K562 (cell line): ENCODE measurements around the gene SETX. TPM values are rescaled to one million over a fixed set of nuclear protein-coding genes. Genes with fewer than 3 reads are reported as not detected.

ENCODE experiments used
- ATAC-seq: fragments of 200-7000 bp; cut with Tn5 transposase; 3 replicates; pipeline ENCODE4 v1.9.1; 2020; ENCODE audit warnings: moderate library complexity
- BruUV-seq: library from RNA; stranded (reverse); fragments of 400-500 nt; replicated peaks from 2 replicates; lab custom pipeline; 2021; lab: Mats Ljungman, UMichigan
- CTCF ChIA-PET: fragments of 300-600 bp; formaldehyde crosslinking; extraction: SDS; loops from one replicate; lab custom pipeline; 2021; ENCODE audit warnings: low intra/inter-chr PET ratio; lab: Yijun Ruan, JAX
- POLR2A ChIA-PET: fragments of 300-600, 350-650 bp; sonication (Branson Sonifier 250); formaldehyde crosslinking; extraction: SDS; loops from one replicate; lab custom pipeline; 2021; ENCODE audit warnings: antibody characterized with exemption, inconsistent platforms; lab: Yijun Ruan, JAX
- DNase-seq, 4 experiments: peaks; one replicate each; pipeline versions ENCODE4 v3.0.0 to v3.0.0-alpha.2; 2011 to 2018; ENCODE audit warnings: low spot score in 3 of 4, mixed read lengths in 3 of 4; ENCODE audit errors: extremely low read depth in 1 of 4
- FAIRE-seq: peaks from 2 replicates; lab custom pipeline; 2011; peaks lifted over from hg19 to GRCh38; lab: Jason Lieb, UNC
- H2AFZ ChIP-seq: 2 replicates; pipeline ENCODE4 v1.6.0; 2011; ENCODE audit warnings: low read depth, low read length, control low read depth, inconsistent platforms
- H3K27ac ChIP-seq: fragments of 200-600 bp; 3 replicates; pipeline ENCODE4 v1.8.0; 2011; ENCODE audit warnings: low read depth, mild to moderate bottlenecking, control low read depth, inconsistent platforms, low read length, moderate library complexity, mixed read lengths; ENCODE audit errors: extremely low read depth
- H3K27me3 ChIP-seq, 2 experiments: fragments of 300-600 bp in 1 of 2; 2 replicates in 1 of 2; 3 replicates in 1 of 2; pipeline versions ENCODE4 v1.6.0 to v1.8.0; 2011; ENCODE audit warnings: inconsistent platforms in 2 of 2, low read length in 2 of 2, mild to moderate bottlenecking in 1 of 2, mixed read lengths in 1 of 2, moderate library complexity in 1 of 2; ENCODE audit not compliant: control insufficient read depth in 2 of 2, insufficient read depth in 2 of 2
- H3K36me3 ChIP-seq: fragments of 300-600 bp; 3 replicates; pipeline ENCODE4 v1.8.0; 2011; ENCODE audit warnings: mild to moderate bottlenecking, low read length, inconsistent platforms; ENCODE audit not compliant: control insufficient read depth, insufficient read depth
- H3K4me1 ChIP-seq, 2 experiments: fragments of 200-600 bp in 1 of 2; replicated peaks in 1 of 2; 2 replicates in 1 of 2; 3 replicates in 1 of 2; pipeline versions ENCODE4 v1.5.1 to v1.8.0; 2011; ENCODE audit warnings: inconsistent platforms in 2 of 2, low read length in 2 of 2, mild to moderate bottlenecking in 1 of 2, mixed read lengths in 1 of 2, moderate library complexity in 1 of 2; ENCODE audit not compliant: control insufficient read depth in 2 of 2, insufficient read depth in 2 of 2
- H3K4me2 ChIP-seq: 2 replicates; pipeline ENCODE4 v1.6.1; 2011; ENCODE audit warnings: low read length, control low read depth, inconsistent platforms, mixed read lengths; ENCODE audit not compliant: insufficient read depth
- H3K4me3 ChIP-seq: fragments of 200-600 bp; sonication (generic), shearing (Covaris generic); 2 replicates; pipeline ENCODE4 v1.5.1; 2016; ENCODE audit warnings: control low read depth, inconsistent platforms
- H3K79me2 ChIP-seq: fragments of 200-600 bp; 3 replicates; pipeline ENCODE4 v1.8.0; 2011; ENCODE audit warnings: low read length, inconsistent platforms; ENCODE audit not compliant: control insufficient read depth, insufficient read depth
- H3K9ac ChIP-seq, 2 experiments: 2 replicates each; pipeline versions ENCODE4 v1.6.0 to v1.6.1; 2011; ENCODE audit warnings: low read depth in 2 of 2, low read length in 2 of 2, control low read depth in 1 of 2, inconsistent platforms in 1 of 2, mild to moderate bottlenecking in 1 of 2, mixed read lengths in 1 of 2; ENCODE audit not compliant: insufficient read depth in 1 of 2
- H3K9me1 ChIP-seq: one replicate; pipeline ENCODE4 v1.6.0; 2011; ENCODE audit warnings: inconsistent platforms, mild to moderate bottlenecking, low read length, moderate library complexity; ENCODE audit not compliant: control insufficient read depth, insufficient read depth
- H3K9me3 ChIP-seq: replicated peaks from 2 replicates; pipeline ENCODE4 v1.5.1; 2011; ENCODE audit warnings: low read depth, low read length, inconsistent platforms; ENCODE audit not compliant: control insufficient read depth, insufficient read depth
- H4K20me1 ChIP-seq: replicated peaks from 2 replicates; pipeline ENCODE4 v1.6.1; 2011; ENCODE audit warnings: low read length, inconsistent platforms, mixed read lengths; ENCODE audit not compliant: control insufficient read depth, insufficient read depth
- ATF7 ChIP-seq: fragments of 450-650 bp; IDR thresholded peaks from 2 replicates; pipeline ENCODE4 v1.7.1; 2014; ENCODE audit warnings: mild to moderate bottlenecking, moderate library complexity
- DEAF1 ChIP-seq: fragments of 450-650 bp; formaldehyde crosslinking; IDR thresholded peaks from 2 replicates; pipeline ENCODE4 v1.4.0; 2020; ENCODE audit warnings: mild to moderate bottlenecking, moderate library complexity
- FOXK2 ChIP-seq, 2 experiments: fragments of 450-650 bp; IDR thresholded peaks in 1 of 2; conservative IDR thresholded peaks in 1 of 2; 2 replicates each; pipeline ENCODE4 v1.6.1; 2016; ENCODE audit warnings: low read depth in 2 of 2, mild to moderate bottlenecking in 1 of 2
- GATAD2A ChIP-seq: fragments of 450-650 bp; IDR thresholded peaks from 2 replicates; pipeline ENCODE4 v1.6.1; 2017
- PCBP1 ChIP-seq: fragments of 200-400 bp; formaldehyde crosslinking; IDR thresholded peaks from 2 replicates; pipeline ENCODE4 v1.6.1; 2018; ENCODE audit warnings: mild to moderate bottlenecking, low read depth, low read length; ENCODE audit not compliant: poor library complexity, severe bottlenecking
- RAD21 ChIP-seq, 2 experiments: fragments of 250-450 bp in 1 of 2; fragments of 450-650 bp in 1 of 2; sonication (Bioruptor Pico) in 1 of 2; formaldehyde crosslinking in 1 of 2; IDR thresholded peaks in 1 of 2; conservative IDR thresholded peaks in 1 of 2; 2 replicates each; pipeline versions ENCODE4 v1.4.0 to v1.8.0; 2020 to 2022; ENCODE audit warnings: mild to moderate bottlenecking in 2 of 2, moderate library complexity in 1 of 2
- SIX5 ChIP-seq, 2 experiments: IDR thresholded peaks; 2 replicates each; pipeline ENCODE4 v1.6.1; 2011; ENCODE audit warnings: low read length in 2 of 2, borderline replicate concordance in 1 of 2, low read depth in 1 of 2, mild to moderate bottlenecking in 1 of 2, moderate library complexity in 1 of 2; ENCODE audit not compliant: insufficient read depth in 1 of 2
- TBP ChIP-seq: optimal IDR thresholded peaks from 2 replicates; pipeline ENCODE3; 2011; ENCODE audit warnings: low read depth, low read length, improper control_type of control experiment
- TCF3 ChIP-seq: sonication (generic); formaldehyde crosslinking; IDR thresholded peaks from 2 replicates; pipeline ENCODE4 v1.4.0; 2020; ENCODE audit warnings: mild to moderate bottlenecking, missing genetic modification reagents
- WGBS: fragments of 100-300 bp; shearing (Covaris generic); methylation state at CpG from one replicate; pipeline ENCODE4 v1.1.6; 2016; ENCODE audit warnings: low coverage, mixed read lengths; ENCODE audit not compliant: insufficient coverage; ENCODE audit errors: missing lambda C conversion rate; 5-methylcytosine and 5-hydroxymethylcytosine counted together
- in situ Hi-C: fragments of 300-500 bp; cut with MboI; formaldehyde crosslinking; loops from 4 replicates; pipeline ENCODE4 v1.15.0; 2018; ENCODE audit warnings: inconsistent platforms, mixed read lengths
- intact Hi-C: fragments of 100-400 bp; cut with micrococcal nuclease; formaldehyde crosslinking; loops from 2 replicates; pipeline ENCODE4 v1.14.2; 2022
- polyA plus RNA-seq, 8 experiments: library from polyadenylated mRNA; depleted of rRNA in 4 of 8; stranded (reverse) in 5 of 8; unstranded in 3 of 8; fragments of >200 nt; fragmentation: Nextera tagmentation in 2 of 8; fragmentation: Illumina TruSeq in 1 of 8; extraction: Ambion mirVana in 2 of 8; extraction: Trizol in 1 of 8; gene quantifications; 2 replicates each; pipeline versions ENCODE4 v1.2.1 to v1.2.3, GENCODE V29; 2011 to 2014; ENCODE audit warnings: inconsistent platforms in 1 of 8, missing spikeins in 1 of 8
- total RNA-seq, 7 experiments: library from RNA; depleted of rRNA in 6 of 7; stranded (reverse); fragments of >200 nt in 6 of 7; fragmentation: Illumina TruSeq in 2 of 7; extraction: Trizol in 2 of 7; gene quantifications; 2 replicates each; pipeline versions ENCODE4 v1.2.1 to v1.2.3, GENCODE V29; 2011 to 2021; ENCODE audit warnings: low replicate concordance in 1 of 7
- TF ChIP-seq, protein P1 (sequence below), 2 experiments: fragments of 450-650 bp in 1 of 2; sonication (generic) in 1 of 2; formaldehyde crosslinking in 1 of 2; IDR thresholded peaks in 1 of 2; conservative IDR thresholded peaks in 1 of 2; 2 replicates each; pipeline versions ENCODE4 v1.6.1 to v1.8.1; 2016 to 2023; ENCODE audit warnings: mild to moderate bottlenecking in 2 of 2, moderate library complexity in 2 of 2, inconsistent platforms in 1 of 2, missing genetic modification reagents in 1 of 2

Gene SETX
- total and polyA plus RNA-seq, 9 of the 15 experiments (the other 6 are each of a cell fraction or from before 2014, with no cell fraction given): 8.7 to 45.7 (median 28.7) TPM

DNA sequence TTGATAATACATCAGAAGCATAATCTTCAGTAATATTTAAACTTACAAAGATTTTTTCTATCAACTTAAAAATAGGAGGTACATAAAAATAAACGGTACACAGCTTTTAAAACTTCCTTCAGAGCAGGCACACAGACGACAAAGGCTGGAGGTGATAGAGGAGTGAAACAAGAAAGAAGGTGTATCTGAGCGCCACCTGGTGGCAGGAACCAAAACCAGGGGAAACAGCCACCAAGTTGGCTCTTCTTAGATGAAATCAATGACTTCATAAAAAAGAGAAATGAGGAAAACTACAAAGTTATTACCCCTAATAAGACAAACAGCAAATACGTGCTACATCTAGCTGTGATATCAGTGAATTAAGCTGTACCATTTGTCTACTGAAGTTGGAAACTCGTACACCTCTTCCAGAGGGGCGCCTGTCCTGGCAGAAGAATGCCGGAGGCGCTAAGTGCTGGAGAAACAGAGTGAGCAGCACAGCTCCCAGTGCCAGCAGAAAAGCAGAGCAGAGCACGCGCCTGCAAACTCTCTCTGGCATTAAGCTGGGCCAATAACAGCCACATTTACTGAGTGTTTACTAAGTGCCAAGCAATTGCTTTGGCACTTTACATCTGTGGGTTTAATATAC is 85.9 kb downstream of the SETX start:
- ATAC-seq (peak; percentile 91), DNase-seq (peak; percentile 63 to 77 (median 70)), FAIRE-seq (peak; percentile 78)
- no peak overlapping the region for H2AFZ ChIP-seq
- intact Hi-C loops: no loop called here
- no peak overlapping the region for H3K9ac ChIP-seq
- H3K36me3 ChIP-seq: peaks cover 89% of the 10 kb centered on the region
- no peak overlapping the region for H3K4me3 ChIP-seq
- no peaks in the 10 kb centered on the region; the same call in 1 of the 2 replicates for H3K9me3 ChIP-seq
- ChIA-PET POLR2A (interaction anchor here (0.6 to 0.7 kb wide), 2 partner anchors 276 to 855 kb away, joined by 3 read pairs; no protein-coding TSS in a partner anchor), CTCF (interaction anchor here (1.0 to 2.2 kb wide), 4 partner anchors 10 to 529 kb away, joined by 4 to 21 read pairs (median 8); partner anchors contain the start of gene RAPGEF1)
- no peaks in the 10 kb centered on the region for H3K4me1 ChIP-seq
- no peaks in the 10 kb centered on the region for H3K79me2 ChIP-seq
- in situ Hi-C loops: no loop called here
- no peaks in the 10 kb centered on the region for H4K20me1 ChIP-seq
- H3K4me2 ChIP-seq: no peak overlapping the region
- BruUV-seq: no TSS peak
- H3K27ac ChIP-seq: no peak overlapping the region
- H3K27me3 ChIP-seq: no peaks in the 10 kb centered on the region
- H3K9me1 ChIP-seq: peaks cover 4% of the 10 kb centered on the region
- WGBS: 41% methylated on average over 10 of the region's 10 CpGs
- TF ChIP-seq PCBP1 (no peak), RAD21 (CRISPR knock-in tag; conservative IDR thresholded peaks at IDR 0.05 in 1 of 2, IDR thresholded peaks at IDR 0.05 in 1 of 2) (peak; percentile 25 to 44; a peak in 2 of 4 replicates), FOXK2 (conservative IDR thresholded peaks at IDR 0.05 in 1 of 2, IDR thresholded peaks at IDR 0.05 in 1 of 2; ENCODE audit: low read depth in 2 of 2) (no peak), ATF7 (no peak), TCF3 (no peak), GATAD2A (no peak), TBP (no peak), DEAF1 (peak; percentile 25; the same call in 1 of the 2 replicates), SIX5 (IDR thresholded peaks at IDR 0.05; ENCODE audit: borderline replicate concordance in 1 of 2, insufficient read depth in 1 of 2, low read depth in 1 of 2, low read length in 2 of 2) (0 out of 4 replicates have a peak, but pooled peaks of 1 of the 2 experiments have one; percentile 12)
- TF ChIP-seq, protein P1, sequence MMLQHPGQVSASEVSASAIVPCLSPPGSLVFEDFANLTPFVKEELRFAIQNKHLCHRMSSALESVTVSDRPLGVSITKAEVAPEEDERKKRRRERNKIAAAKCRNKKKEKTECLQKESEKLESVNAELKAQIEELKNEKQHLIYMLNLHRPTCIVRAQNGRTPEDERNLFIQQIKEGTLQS (IDR thresholded peaks at IDR 0.05): 0 out of 2 replicates have a peak, but pooled peaks have one; percentile 6
- TF ChIP-seq, protein P1 (CRISPR knock-in tag; conservative IDR thresholded peaks at IDR 0.05): no peak
